Suprapubic skin (tissue), 3 donors: ENCODE data around the gene PARVB.

Experiments used
- POLR2A ChIP-seq, 2 donors: fragments of 450-650 bp; IDR thresholded peaks; one replicate each; pipeline ENCODE4 v1.6.1; 2017; ENCODE audit warnings: antibody characterized with exemption in 2 of 2, mild to moderate bottlenecking in 2 of 2, moderate library complexity in 2 of 2
- TF ChIP-seq, protein P1 (sequence below), 2 donors: fragments of 200-600 bp in 1 of 2; fragments of 450-650 bp in 1 of 2; sonication (generic) in 1 of 2; IDR thresholded peaks; one replicate each; pipeline ENCODE4 v1.5.1; 2016 to 2019; ENCODE audit warnings: antibody characterized with exemption in 2 of 2, mild to moderate bottlenecking in 1 of 2, moderate library complexity in 1 of 2

- no peak for TF ChIP-seq POLR2A (IDR thresholded peaks at IDR 0.05)
- TF ChIP-seq, protein P1, sequence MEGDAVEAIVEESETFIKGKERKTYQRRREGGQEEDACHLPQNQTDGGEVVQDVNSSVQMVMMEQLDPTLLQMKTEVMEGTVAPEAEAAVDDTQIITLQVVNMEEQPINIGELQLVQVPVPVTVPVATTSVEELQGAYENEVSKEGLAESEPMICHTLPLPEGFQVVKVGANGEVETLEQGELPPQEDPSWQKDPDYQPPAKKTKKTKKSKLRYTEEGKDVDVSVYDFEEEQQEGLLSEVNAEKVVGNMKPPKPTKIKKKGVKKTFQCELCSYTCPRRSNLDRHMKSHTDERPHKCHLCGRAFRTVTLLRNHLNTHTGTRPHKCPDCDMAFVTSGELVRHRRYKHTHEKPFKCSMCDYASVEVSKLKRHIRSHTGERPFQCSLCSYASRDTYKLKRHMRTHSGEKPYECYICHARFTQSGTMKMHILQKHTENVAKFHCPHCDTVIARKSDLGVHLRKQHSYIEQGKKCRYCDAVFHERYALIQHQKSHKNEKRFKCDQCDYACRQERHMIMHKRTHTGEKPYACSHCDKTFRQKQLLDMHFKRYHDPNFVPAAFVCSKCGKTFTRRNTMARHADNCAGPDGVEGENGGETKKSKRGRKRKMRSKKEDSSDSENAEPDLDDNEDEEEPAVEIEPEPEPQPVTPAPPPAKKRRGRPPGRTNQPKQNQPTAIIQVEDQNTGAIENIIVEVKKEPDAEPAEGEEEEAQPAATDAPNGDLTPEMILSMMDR (IDR thresholded peaks at IDR 0.05): no peak
Measured at GRCh38 chr22:44204739-44205515, 180.8 kb downstream of the PARVB start.
